Activated naive CD8-positive, alpha-beta T cell treated with anti-CD3 and anti-CD28 coated beads, Interleukin-2, amount 10 ng/mL, durations not matched to agents 7 days and 5 days (primary cell): ENCODE measurements around the gene ULK1. TPM values are rescaled to one million over a fixed set of nuclear protein-coding genes. Genes with fewer than 3 reads are reported as not detected.

Experiments
- ATAC-seq: fragments of 150-1000 bp; cut with Tn5 transposase; one replicate; pipeline ENCODE4 v1.10.0; 2021; ENCODE audit warnings: low read depth, moderate library complexity
- POLR2A ChIA-PET: fragments of 350-600 bp; sonication (Branson Sonifier 250); formaldehyde crosslinking; loops from one replicate; lab custom pipeline; 2021; ENCODE audit warnings: antibody characterized with exemption; lab: Charles Lee
- DNase-seq: peaks from one replicate; pipeline ENCODE4 v3.0.0; 2021
- H3K27ac Mint-ChIP-seq: one replicate; pipeline ENCODE4 v1.8.0; 2022; ENCODE audit warnings: mild to moderate bottlenecking, mixed read lengths
- H3K27me3 Mint-ChIP-seq: one replicate; pipeline ENCODE4 v1.8.0; 2022; ENCODE audit warnings: mild to moderate bottlenecking, moderate library complexity, mixed read lengths
- H3K36me3 Mint-ChIP-seq: one replicate; pipeline ENCODE4 v1.8.0; 2021; ENCODE audit warnings: mild to moderate bottlenecking, mixed read lengths
- H3K4me1 Mint-ChIP-seq: one replicate; pipeline ENCODE4 v1.8.0; 2021; ENCODE audit warnings: mixed read lengths
- H3K4me3 Mint-ChIP-seq: one replicate; pipeline ENCODE4 v1.8.0; 2022; ENCODE audit warnings: mild to moderate bottlenecking, moderate library complexity, mixed read lengths
- H3K9me3 Mint-ChIP-seq: one replicate; pipeline ENCODE4 v1.8.0; 2021; ENCODE audit warnings: mixed read lengths
- total RNA-seq, 2 experiments: library from RNA; stranded (reverse); gene quantifications; one replicate each; pipeline ENCODE4 v1.2.3, GENCODE V29; 2021

The ULK1 gene
- total RNA-seq, 2 experiments from 2014 or later, result 32.6 to 33.2 TPM

GRCh38 chr12:131930510-131930909 lies 36.1 kb downstream of the ULK1 start:
- Mint-ChIP-seq H3K27me3 (no peaks in the 10 kb centered on the region), H3K27ac (peak overlapping the region; percentile 87), H3K36me3 (peaks cover 13% of the 10 kb centered on the region), H3K9me3 (no peaks in the 10 kb centered on the region), H3K4me3 (peak overlapping the region; percentile 94), H3K4me1 (peaks cover 13% of the 10 kb centered on the region)
- no peak for ATAC-seq
- DNase-seq, result no peak
- POLR2A ChIA-PET, result interaction anchor here (0.7 to 2.5 kb wide), 6 partner anchors 8 to 35 kb away, joined by 3 to 17 read pairs (median 7); partner anchors contain the start of gene EP400

GRCh38 chr12:131933387-131933786 lies 39.0 kb downstream of the ULK1 start:
- Mint-ChIP-seq H3K4me1 (peaks cover 8% of the 10 kb centered on the region), H3K4me3 (no peak overlapping the region), H3K36me3 (peaks cover 15% of the 10 kb centered on the region), H3K27me3 (no peaks in the 10 kb centered on the region), H3K9me3 (no peaks in the 10 kb centered on the region), H3K27ac (no peak overlapping the region)
- POLR2A ChIA-PET, result interaction anchor here (0.9 kb wide), 1 partner anchor 16 kb away, joined by 3 read pairs; the partner anchor contains the start of gene EP400
- DNase-seq (no peak), ATAC-seq (no peak)

GRCh38 chr12:131934535-131934934 lies 40.1 kb downstream of the ULK1 start:
- Mint-ChIP-seq H3K9me3 (no peaks in the 10 kb centered on the region), H3K27me3 (no peaks in the 10 kb centered on the region), H3K4me3 (no peak overlapping the region), H3K4me1 (peaks cover 8% of the 10 kb centered on the region), H3K27ac (no peak overlapping the region), H3K36me3 (peaks cover 15% of the 10 kb centered on the region)
- POLR2A ChIA-PET, result interaction anchor here (0.9 kb wide), 1 partner anchor 15 kb away, joined by 3 read pairs; the partner anchor contains the start of gene EP400
- DNase-seq (no peak), ATAC-seq (no peak)

GRCh38 chr12:131938082-131938481 lies 43.7 kb downstream of the ULK1 start:
- peaks cover 9% of the 10 kb centered on the region for H3K36me3 Mint-ChIP-seq
- POLR2A ChIA-PET, result interaction anchor here (1.5 kb wide), 1 partner anchor 8 kb away, joined by 4 read pairs; the partner anchor contains the start of gene PUS1
- H3K4me3 Mint-ChIP-seq, result no peak overlapping the region
- H3K4me1 Mint-ChIP-seq, result no peaks in the 10 kb centered on the region
- H3K9me3 Mint-ChIP-seq, result no peaks in the 10 kb centered on the region
- H3K27ac Mint-ChIP-seq, result no peak overlapping the region
- no peaks in the 10 kb centered on the region for H3K27me3 Mint-ChIP-seq
- no peak for ATAC-seq
- DNase-seq, result no peak

- no peaks in the 10 kb centered on the region for H3K27me3 Mint-ChIP-seq
- POLR2A ChIA-PET, result interaction anchor here (1.5 kb wide), 1 partner anchor 9 kb away, joined by 4 read pairs; the partner anchor contains the start of gene PUS1
- ATAC-seq, result no peak
- H3K36me3 Mint-ChIP-seq, result peaks cover 8% of the 10 kb centered on the region
- H3K27ac Mint-ChIP-seq, result no peak overlapping the region
- H3K9me3 Mint-ChIP-seq, result no peaks in the 10 kb centered on the region
- H3K4me1 Mint-ChIP-seq, result no peaks in the 10 kb centered on the region
- no peak overlapping the region for H3K4me3 Mint-ChIP-seq
- no peak for DNase-seq
Observed at GRCh38 chr12:131939007-131939406, 44.6 kb downstream of the ULK1 start.

GRCh38 chr12:131940141-131940547 lies 45.7 kb downstream of the ULK1 start:
- peaks cover 10% of the 10 kb centered on the region for H3K36me3 Mint-ChIP-seq
- no peak overlapping the region for H3K27ac Mint-ChIP-seq
- peak; percentile 7 for DNase-seq
- H3K27me3 Mint-ChIP-seq, result no peaks in the 10 kb centered on the region
- no peaks in the 10 kb centered on the region for H3K4me1 Mint-ChIP-seq
- POLR2A ChIA-PET, result interaction anchor here (1.2 kb wide), 1 partner anchor 10 kb away, joined by 4 read pairs; the partner anchor contains the start of gene EP400
- H3K9me3 Mint-ChIP-seq, result no peaks in the 10 kb centered on the region
- ATAC-seq, result no peak
- H3K4me3 Mint-ChIP-seq, result no peak overlapping the region

- H3K27me3 Mint-ChIP-seq, result no peaks in the 10 kb centered on the region
Observed at GRCh38 chr12:131941116-131941986, 46.9 kb downstream of the ULK1 start.

GRCh38 chr12:131941987-131942341 lies 47.5 kb downstream of the ULK1 start:
- no peaks in the 10 kb centered on the region for H3K4me1 Mint-ChIP-seq

More at GRCh38 chr12:131941116-131941986, 46.9 kb downstream of the ULK1 start:
- H3K36me3 Mint-ChIP-seq, result peaks cover 11% of the 10 kb centered on the region
- no peak overlapping the region for H3K4me3 Mint-ChIP-seq
- ATAC-seq, result no peak
- POLR2A ChIA-PET, result interaction anchor here (1.2 to 1.9 kb wide), 2 partner anchors 9 to 11 kb away, joined by 4 to 9 read pairs; partner anchors contain the start of gene EP400
- no peak overlapping the region for H3K27ac Mint-ChIP-seq
- no peaks in the 10 kb centered on the region for H3K9me3 Mint-ChIP-seq
- H3K4me1 Mint-ChIP-seq, result no peaks in the 10 kb centered on the region
- peak; percentile 15 for DNase-seq

GRCh38 chr12:131942671-131943070 lies 48.2 kb downstream of the ULK1 start:
- Mint-ChIP-seq H3K4me1 (peaks cover 5% of the 10 kb centered on the region), H3K36me3 (peaks cover 9% of the 10 kb centered on the region), H3K27me3 (no peaks in the 10 kb centered on the region), H3K4me3 (no peak overlapping the region), H3K9me3 (no peaks in the 10 kb centered on the region), H3K27ac (no peak overlapping the region)
- peak; percentile 15 for DNase-seq
- no peak for ATAC-seq
- POLR2A ChIA-PET, result no interaction called here

More at GRCh38 chr12:131941987-131942341, 47.5 kb downstream of the ULK1 start:
- no peak overlapping the region for H3K27ac Mint-ChIP-seq
- POLR2A ChIA-PET, result interaction anchor here (1.9 kb wide), 1 partner anchor 12 kb away, joined by 9 read pairs; no protein-coding TSS in a partner anchor
- no peaks in the 10 kb centered on the region for H3K9me3 Mint-ChIP-seq
- no peak for ATAC-seq
- no peak overlapping the region for H3K4me3 Mint-ChIP-seq
- peaks cover 11% of the 10 kb centered on the region for H3K36me3 Mint-ChIP-seq
- no peaks in the 10 kb centered on the region for H3K27me3 Mint-ChIP-seq
- DNase-seq, result no peak

GRCh38 chr12:131943389-131943788 lies 49.0 kb downstream of the ULK1 start:
- no peak overlapping the region for H3K27ac Mint-ChIP-seq
- POLR2A ChIA-PET, result no interaction called here
- ATAC-seq (no peak), DNase-seq (no peak)
- H3K27me3 Mint-ChIP-seq, result no peaks in the 10 kb centered on the region
- H3K4me3 Mint-ChIP-seq, result no peak overlapping the region
- no peaks in the 10 kb centered on the region for H3K9me3 Mint-ChIP-seq
- H3K36me3 Mint-ChIP-seq, result peaks cover 8% of the 10 kb centered on the region
- peaks cover 10% of the 10 kb centered on the region for H3K4me1 Mint-ChIP-seq

GRCh38 chr12:131943876-131944275 lies 49.5 kb downstream of the ULK1 start:
- Mint-ChIP-seq H3K9me3 (no peaks in the 10 kb centered on the region), H3K36me3 (peaks cover 8% of the 10 kb centered on the region), H3K4me1 (peaks cover 15% of the 10 kb centered on the region), H3K4me3 (no peak overlapping the region), H3K27me3 (no peaks in the 10 kb centered on the region), H3K27ac (no peak overlapping the region)
- POLR2A ChIA-PET, result no interaction called here
- ATAC-seq (no peak), DNase-seq (peak; percentile 14)

- Mint-ChIP-seq H3K9me3 (no peaks in the 10 kb centered on the region), H3K27me3 (no peaks in the 10 kb centered on the region), H3K27ac (peak overlapping the region; percentile 10), H3K36me3 (peaks cover 8% of the 10 kb centered on the region), H3K4me3 (no peak overlapping the region), H3K4me1 (peaks cover 17% of the 10 kb centered on the region)
- peak; percentile 23 for DNase-seq
- no peak for ATAC-seq
- POLR2A ChIA-PET, result interaction anchor here (0.8 to 1.7 kb wide), 2 partner anchors 8 to 15 kb away, joined by 3 to 8 read pairs; partner anchors contain the start of gene PUS1
Observed at GRCh38 chr12:131944601-131945251, 50.3 kb downstream of the ULK1 start.

GRCh38 chr12:131946757-131947156 lies 52.3 kb downstream of the ULK1 start:
- H3K4me3 Mint-ChIP-seq, result no peak overlapping the region
- POLR2A ChIA-PET, result no interaction called here
- no peaks in the 10 kb centered on the region for H3K27me3 Mint-ChIP-seq
- peaks cover 19% of the 10 kb centered on the region for H3K4me1 Mint-ChIP-seq
- H3K36me3 Mint-ChIP-seq, result peaks cover 6% of the 10 kb centered on the region
- no peaks in the 10 kb centered on the region for H3K9me3 Mint-ChIP-seq
- ATAC-seq (no peak), DNase-seq (peak; percentile 15)
- H3K27ac Mint-ChIP-seq, result no peak overlapping the region
